HG03095 (cell line): ENCODE results near the gene PTK7.
"Not testable (repeated sequence)": the region's sequence is repeated elsewhere in the genome, so short reads cannot be mapped to it uniquely, and the experiment has no call there.

ENCODE experiments used
- ATAC-seq: cut with Tn5 transposase; IDR thresholded peaks from one replicate; pipeline ENCODE4 v1.9.1; 2021; ENCODE audit warnings: moderate library complexity; ENCODE audit not compliant: unreplicated experiment

PTK7 gene

GRCh38 chr6:43075670-43076463 is at the start of gene PTK7:
TSS of gene PTK7 (plus strand) at chr6:43076314. CDS start at chr6:43076489, 175 bp downstream.
- ATAC-seq = no peak

GRCh38 chr6:43026365-43026764 is 49.7 kb upstream of the PTK7 start:
- no peak for ATAC-seq

GRCh38 chr6:43029120-43029519 is 47.0 kb upstream of the PTK7 start:
- ATAC-seq = no peak

DNA sequence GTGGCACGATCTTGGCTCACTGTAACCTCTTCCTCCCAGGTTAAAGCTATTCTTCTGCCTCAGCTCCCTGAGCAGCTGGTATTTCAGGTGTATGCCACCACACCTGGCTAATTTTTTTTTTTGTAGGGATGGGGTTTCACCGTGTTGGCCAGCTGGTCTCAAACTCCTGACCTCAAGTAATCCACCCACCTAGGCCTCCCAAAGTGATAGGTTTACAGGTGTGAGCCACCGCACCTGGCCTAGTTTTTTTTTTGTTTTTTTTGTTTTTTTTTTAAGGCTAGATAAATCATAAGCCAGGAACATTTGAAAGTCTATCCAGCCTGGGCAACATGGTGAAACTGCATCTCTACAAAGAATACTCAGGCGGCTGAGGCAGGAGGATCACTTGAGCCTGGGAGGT is 43.8 kb upstream of the PTK7 start:
- no peak for ATAC-seq

- no peak for ATAC-seq
Observed at GRCh38 chr6:43033496-43034189, 42.5 kb upstream of the PTK7 start.

GRCh38 chr6:43034190-43034525 is 42.0 kb upstream of the PTK7 start:
- ATAC-seq = no peak

DNA sequence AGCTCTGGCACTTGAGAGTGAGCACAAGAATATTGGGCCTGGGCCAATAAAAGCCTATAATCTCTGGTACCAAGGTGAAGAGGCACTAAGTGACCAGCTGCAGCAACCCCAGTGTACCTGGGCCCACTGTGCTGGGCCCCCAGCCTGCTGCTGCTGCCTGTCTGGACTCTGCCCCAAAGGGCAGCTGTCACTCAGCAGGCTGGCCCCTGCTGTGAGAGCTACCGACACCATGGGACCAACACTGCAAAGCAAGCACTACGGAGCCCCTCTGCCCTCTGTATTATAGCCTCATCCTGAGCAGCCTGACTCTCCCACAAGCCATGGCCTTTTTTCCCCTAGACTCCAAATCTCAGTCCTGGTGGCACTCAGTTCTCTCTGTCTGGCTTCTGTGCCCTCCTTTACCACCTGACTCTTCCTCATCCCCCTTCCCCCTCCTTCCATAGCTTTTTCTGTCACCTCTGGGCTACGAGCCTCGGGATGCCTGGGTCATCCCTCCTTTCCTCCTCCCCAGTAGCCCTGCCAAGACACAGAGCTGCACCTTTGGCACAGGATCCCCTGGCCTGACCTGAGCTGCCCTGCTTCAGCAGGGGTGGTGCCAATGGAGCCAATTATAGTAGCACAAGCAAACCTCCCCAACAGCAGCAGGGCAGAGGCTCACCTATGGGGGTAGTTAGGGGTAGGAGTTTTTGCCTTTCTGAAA is 40.5 kb upstream of the PTK7 start:
- ATAC-seq = no peak

- ATAC-seq = no peak
Observed at GRCh38 chr6:43036712-43037111, 39.4 kb upstream of the PTK7 start.

DNA sequence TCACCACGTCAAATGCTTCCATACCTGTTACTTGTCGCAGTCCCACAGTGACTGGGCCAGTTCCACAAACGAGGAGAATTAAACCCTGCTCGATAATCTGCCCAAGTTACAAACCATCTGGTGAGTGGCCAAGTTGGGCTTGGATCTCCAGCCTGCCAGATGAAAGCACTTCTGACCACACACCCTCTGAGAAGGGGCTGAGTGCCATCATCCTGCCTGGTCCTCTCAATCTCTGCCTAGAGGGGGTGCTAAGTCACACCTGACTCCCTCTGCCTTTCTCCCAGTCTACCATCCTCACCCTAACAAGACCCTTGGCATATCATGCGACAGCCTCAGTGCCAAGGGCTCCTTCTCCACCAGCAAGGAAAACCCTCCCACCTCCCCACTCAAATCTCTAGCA is 38.9 kb upstream of the PTK7 start:
- no peak for ATAC-seq

- ATAC-seq = no peak
Observed at GRCh38 chr6:43037706-43038105, 38.4 kb upstream of the PTK7 start.

GRCh38 chr6:43038727-43039126 is 37.4 kb upstream of the PTK7 start:
- no peak for ATAC-seq

- ATAC-seq = no peak
Observed at GRCh38 chr6:43040542-43041257, 35.4 kb upstream of the PTK7 start.

GRCh38 chr6:43041475-43041874 is 34.6 kb upstream of the PTK7 start:
- ATAC-seq = not testable (repeated sequence)

DNA sequence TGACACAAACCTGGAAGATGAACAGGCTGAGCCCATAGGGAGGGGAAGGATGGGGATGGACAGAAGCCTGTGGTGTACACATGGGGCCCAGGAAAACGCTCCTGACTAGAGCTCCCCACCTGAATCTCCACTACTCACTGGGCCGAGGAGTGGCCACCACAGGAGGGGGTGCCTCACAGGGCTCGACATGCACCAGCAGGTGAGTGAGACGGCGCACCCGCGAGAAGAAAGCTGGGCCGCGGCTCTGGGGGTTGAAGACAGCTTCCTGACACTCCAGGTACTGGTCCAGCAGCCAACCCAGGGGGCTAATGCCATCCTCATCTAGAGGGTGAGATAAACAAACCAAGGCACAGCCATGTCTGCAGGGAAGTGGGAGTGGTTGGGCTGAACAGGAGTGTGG is 32.8 kb upstream of the PTK7 start:
- ATAC-seq = no peak

- ATAC-seq = no peak
Observed at GRCh38 chr6:43045371-43045930, 30.7 kb upstream of the PTK7 start.

DNA sequence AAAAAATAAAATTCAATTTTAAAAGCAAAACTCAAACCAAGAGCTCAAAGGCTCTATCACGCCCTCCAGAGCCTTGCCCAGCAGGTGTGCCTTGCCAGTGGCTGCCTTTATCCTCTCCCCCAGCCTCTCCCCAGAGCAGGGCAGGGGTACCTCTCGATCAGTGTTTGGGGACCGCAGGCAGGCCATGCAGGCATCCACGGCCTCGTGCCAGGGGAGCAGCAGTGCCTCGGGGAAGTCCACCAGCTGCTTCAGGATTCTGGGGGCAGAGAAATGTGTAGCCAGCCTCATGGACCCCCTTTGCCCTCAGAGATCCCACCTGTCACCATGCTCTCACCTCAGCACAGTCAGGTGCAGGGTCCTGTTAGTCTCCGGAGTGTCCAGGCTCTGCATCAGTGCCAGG is 28.1 kb upstream of the PTK7 start:
- no peak for ATAC-seq

- ATAC-seq = no peak
Observed at GRCh38 chr6:43050981-43051380, 25.1 kb upstream of the PTK7 start.

GRCh38 chr6:43052225-43052841 is 23.8 kb upstream of the PTK7 start:
- ATAC-seq = no peak

DNA sequence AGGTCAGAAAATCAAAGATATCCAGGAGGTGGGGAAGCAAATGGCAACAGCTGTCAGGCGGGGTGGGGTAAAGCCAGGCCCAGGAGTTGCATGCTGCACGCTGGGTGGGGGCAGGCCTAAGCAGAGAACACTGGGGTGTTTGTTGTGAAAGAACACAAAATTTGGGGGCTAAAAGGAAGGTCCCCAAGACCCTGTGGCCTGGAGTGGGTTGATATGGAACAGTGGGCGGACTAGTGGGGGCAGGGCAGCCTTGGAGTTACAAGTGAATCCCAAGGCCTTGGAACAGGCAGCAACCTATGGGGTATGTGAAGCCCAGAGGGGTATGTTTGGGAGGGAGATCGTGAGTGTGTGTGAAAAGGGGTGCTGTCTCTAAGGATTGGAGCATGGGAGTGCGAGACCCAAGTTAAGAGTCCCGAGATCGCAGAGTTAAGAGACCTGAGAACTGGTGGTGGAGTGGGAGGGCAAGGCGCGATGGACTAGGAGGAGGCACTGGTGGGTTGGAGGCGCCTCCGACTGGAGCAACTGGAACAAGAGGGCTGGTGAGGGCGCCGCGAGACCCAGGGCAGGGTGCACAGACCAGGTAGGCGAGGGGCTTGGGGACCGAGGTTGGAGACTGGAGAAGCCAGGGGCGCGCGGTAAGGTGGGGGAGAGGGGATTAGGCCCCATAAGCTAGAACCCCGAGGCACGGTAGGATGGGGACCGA is 23.1 kb upstream of the PTK7 start:
- peak; percentile 16 for ATAC-seq
